HUES64 (cell line): Measurements from ENCODE around the gene SNX2.
A peak's percentile ranks its signal among the peaks of the same experiment; 100 is the strongest.

Experiments used
- H3K27ac ChIP-seq: 2 replicates; pipeline ENCODE4 v1.7.0; 2013; ENCODE audit warnings: low read depth, low read length, inconsistent platforms
- H3K27me3 ChIP-seq: 2 replicates; pipeline ENCODE4 v1.6.1; 2013; ENCODE audit warnings: mild to moderate bottlenecking, low read length; ENCODE audit not compliant: insufficient read depth
- H3K36me3 ChIP-seq: 2 replicates; pipeline ENCODE4 v1.6.1; 2013; ENCODE audit warnings: mild to moderate bottlenecking, low read length; ENCODE audit not compliant: insufficient read depth
- H3K4me1 ChIP-seq: 2 replicates; pipeline ENCODE4 v1.6.1; 2013; ENCODE audit warnings: mild to moderate bottlenecking, low read length, moderate library complexity; ENCODE audit not compliant: insufficient read depth
- H3K4me3 ChIP-seq: 2 replicates; pipeline ENCODE4 v1.5.1; 2013; ENCODE audit warnings: mild to moderate bottlenecking, low read length, moderate library complexity
- H3K9ac ChIP-seq: 2 replicates; pipeline ENCODE4 v1.6.1; 2013; ENCODE audit warnings: mild to moderate bottlenecking, low read depth, low read length
- H3K9me3 ChIP-seq: 2 replicates; pipeline ENCODE4 v1.6.1; 2013; ENCODE audit warnings: low read depth, low read length; ENCODE audit not compliant: insufficient read depth
- WGBS: fragments of 150-250, 120-280 bp; methylation state at CpG from one replicate; pipeline ENCODE4 v1.1.7; 2013; ENCODE audit warnings: missing lambda C conversion rate; 5-methylcytosine and 5-hydroxymethylcytosine counted together

The SNX2 gene

GRCh38 chr5:122773619-122774018, 1.3 kb upstream of the SNX2 start:
- Histone ChIP-seq H3K27me3 (peaks cover 3% of the 10 kb centered on the region; the same call in 1 of the 2 replicates), H3K4me3 (no peak overlapping the region), H3K27ac (no peak overlapping the region), H3K4me1 (peaks cover 14% of the 10 kb centered on the region), H3K9ac (no peak overlapping the region), H3K9me3 (no peaks in the 10 kb centered on the region), H3K36me3 (no peaks in the 10 kb centered on the region)
- WGBS = 84% methylated on average over 3 of the region's 3 CpGs

GRCh38 chr5:122774519-122774860, 390 bp upstream of the SNX2 start:
- Histone ChIP-seq H3K36me3 (no peaks in the 10 kb centered on the region), H3K9ac (peak overlapping the region; percentile 46; the same call in 1 of the 2 replicates), H3K27ac (no peak overlapping the region), H3K4me1 (peaks cover 14% of the 10 kb centered on the region), H3K9me3 (no peaks in the 10 kb centered on the region), H3K4me3 (peak overlapping the region; percentile 77), H3K27me3 (peaks cover 3% of the 10 kb centered on the region; the same call in 1 of the 2 replicates)
- 46% methylated on average over 8 of the region's 8 CpGs for WGBS

- H3K4me1 ChIP-seq = peaks cover 14% of the 10 kb centered on the region
- H3K9me3 ChIP-seq = no peaks in the 10 kb centered on the region
- peak overlapping the region; percentile 80 for H3K27ac ChIP-seq
- peak overlapping the region; percentile 77 for H3K4me3 ChIP-seq
- H3K9ac ChIP-seq = peak overlapping the region; percentile 75
- H3K27me3 ChIP-seq = peaks cover 3% of the 10 kb centered on the region; the same call in 1 of the 2 replicates
- H3K36me3 ChIP-seq = no peaks in the 10 kb centered on the region
- WGBS = 3% methylated on average over 11 of the region's 14 CpGs
Observed at GRCh38 chr5:122775550-122776542, 966 bp downstream of the SNX2 start.

GRCh38 chr5:122778157-122778556, 3.3 kb downstream of the SNX2 start:
- H3K9me3 ChIP-seq = no peaks in the 10 kb centered on the region
- H3K27me3 ChIP-seq = peaks cover 3% of the 10 kb centered on the region; the same call in 1 of the 2 replicates
- H3K9ac ChIP-seq = no peak overlapping the region
- WGBS = 98% methylated on average over 2 of the region's 4 CpGs
- H3K27ac ChIP-seq = no peak overlapping the region
- H3K36me3 ChIP-seq = no peaks in the 10 kb centered on the region
- peaks cover 14% of the 10 kb centered on the region for H3K4me1 ChIP-seq
- no peak overlapping the region for H3K4me3 ChIP-seq

- 97% methylated on average over 2 of the region's 4 CpGs for WGBS
- Histone ChIP-seq H3K36me3 (no peaks in the 10 kb centered on the region), H3K9me3 (no peaks in the 10 kb centered on the region), H3K27me3 (no peaks in the 10 kb centered on the region), H3K27ac (no peak overlapping the region), H3K4me1 (peaks cover 14% of the 10 kb centered on the region), H3K4me3 (no peak overlapping the region), H3K9ac (no peak overlapping the region)
Observed at GRCh38 chr5:122779451-122779850, 4.6 kb downstream of the SNX2 start.

- Histone ChIP-seq H3K27me3 (no peaks in the 10 kb centered on the region), H3K27ac (no peak overlapping the region), H3K9ac (no peak overlapping the region), H3K36me3 (no peaks in the 10 kb centered on the region), H3K9me3 (peaks cover 2% of the 10 kb centered on the region; the same call in 1 of the 2 replicates), H3K4me1 (peaks cover 14% of the 10 kb centered on the region), H3K4me3 (no peak overlapping the region)
- 97% methylated on average over 4 of the region's 4 CpGs for WGBS
Observed at GRCh38 chr5:122780296-122780695, 5.4 kb downstream of the SNX2 start.

- H3K9me3 ChIP-seq = peaks cover 6% of the 10 kb centered on the region; the same call in 1 of the 2 replicates
- no peak overlapping the region for H3K9ac ChIP-seq
- WGBS = no CpG with 5 or more reads among the region's 1 CpG
- H3K36me3 ChIP-seq = no peaks in the 10 kb centered on the region
- H3K4me1 ChIP-seq = peaks cover 7% of the 10 kb centered on the region
- no peak overlapping the region for H3K27ac ChIP-seq
- H3K4me3 ChIP-seq = no peak overlapping the region
- no peaks in the 10 kb centered on the region for H3K27me3 ChIP-seq
Observed at GRCh38 chr5:122781465-122781864, 6.6 kb downstream of the SNX2 start.

GRCh38 chr5:122785294-122785693, 10.4 kb downstream of the SNX2 start:
- Histone ChIP-seq H3K27ac (no peak overlapping the region), H3K4me1 (no peaks in the 10 kb centered on the region), H3K36me3 (no peaks in the 10 kb centered on the region), H3K9me3 (peaks cover 6% of the 10 kb centered on the region; the same call in 1 of the 2 replicates), H3K9ac (no peak overlapping the region), H3K27me3 (no peaks in the 10 kb centered on the region), H3K4me3 (no peak overlapping the region)
- WGBS = 92% methylated on average over 1 of the region's 1 CpG

GRCh38 chr5:122788371-122788770, 13.5 kb downstream of the SNX2 start:
- Histone ChIP-seq H3K4me1 (no peaks in the 10 kb centered on the region), H3K27me3 (no peaks in the 10 kb centered on the region), H3K36me3 (peaks cover 4% of the 10 kb centered on the region; the same call in 1 of the 2 replicates), H3K4me3 (no peak overlapping the region), H3K9me3 (peaks cover 6% of the 10 kb centered on the region; the same call in 1 of the 2 replicates), H3K9ac (no peak overlapping the region), H3K27ac (no peak overlapping the region)
- WGBS = 93% methylated on average over 1 of the region's 1 CpG

GRCh38 chr5:122788996-122789395, 14.1 kb downstream of the SNX2 start:
- Histone ChIP-seq H3K4me1 (no peaks in the 10 kb centered on the region), H3K36me3 (peaks cover 4% of the 10 kb centered on the region; the same call in 1 of the 2 replicates), H3K27ac (no peak overlapping the region), H3K4me3 (no peak overlapping the region), H3K9ac (no peak overlapping the region), H3K27me3 (no peaks in the 10 kb centered on the region), H3K9me3 (peaks cover 6% of the 10 kb centered on the region; the same call in 1 of the 2 replicates)

GRCh38 chr5:122789461-122790171, 14.7 kb downstream of the SNX2 start:
- H3K4me1 ChIP-seq = no peaks in the 10 kb centered on the region
- H3K27me3 ChIP-seq = no peaks in the 10 kb centered on the region
- H3K4me3 ChIP-seq = no peak overlapping the region
- no peak overlapping the region for H3K27ac ChIP-seq
- WGBS = 74% methylated on average over 4 of the region's 5 CpGs
- H3K36me3 ChIP-seq = peaks cover 4% of the 10 kb centered on the region; the same call in 1 of the 2 replicates
- peaks cover 6% of the 10 kb centered on the region; the same call in 1 of the 2 replicates for H3K9me3 ChIP-seq
- no peak overlapping the region for H3K9ac ChIP-seq
